Astrocyte (in vitro differentiated cells and primary cell): ENCODE results near the gene CELF1.

Source experiments
- EZH2 ChIP-seq: IDR thresholded peaks from 2 replicates; pipeline ENCODE4 v1.6.1; 2012; ENCODE audit warnings: mild to moderate bottlenecking, low read length, inconsistent platforms; ENCODE audit not compliant: insufficient read depth
- TF ChIP-seq, protein P1 (sequence below): IDR thresholded peaks from 2 replicates; pipeline ENCODE4 v1.5.1; 2011; ENCODE audit warnings: low read depth, mild to moderate bottlenecking, inconsistent platforms, low read length, moderate library complexity; ENCODE audit not compliant: insufficient read depth

DNA sequence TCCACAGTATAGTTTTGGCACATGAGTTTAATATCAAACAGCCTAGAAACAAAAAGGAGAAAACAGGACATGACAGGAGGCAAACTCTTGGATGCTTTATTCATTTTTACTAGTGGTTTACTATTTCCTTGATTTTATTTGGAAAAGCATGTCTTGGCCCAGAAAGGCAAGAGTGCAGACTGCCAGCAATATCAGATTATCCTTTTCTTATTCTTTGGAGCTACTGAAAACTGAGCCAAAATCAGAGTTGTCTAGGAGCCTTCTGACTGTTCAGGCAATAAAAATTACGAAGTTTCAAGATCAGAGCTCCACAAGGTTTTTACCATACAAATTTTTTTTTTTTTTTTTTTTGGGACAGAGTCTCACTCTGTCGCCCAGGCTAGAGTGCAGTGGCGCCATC is 16.0 kb downstream of the CELF1 start:
- TF ChIP-seq, protein P1, sequence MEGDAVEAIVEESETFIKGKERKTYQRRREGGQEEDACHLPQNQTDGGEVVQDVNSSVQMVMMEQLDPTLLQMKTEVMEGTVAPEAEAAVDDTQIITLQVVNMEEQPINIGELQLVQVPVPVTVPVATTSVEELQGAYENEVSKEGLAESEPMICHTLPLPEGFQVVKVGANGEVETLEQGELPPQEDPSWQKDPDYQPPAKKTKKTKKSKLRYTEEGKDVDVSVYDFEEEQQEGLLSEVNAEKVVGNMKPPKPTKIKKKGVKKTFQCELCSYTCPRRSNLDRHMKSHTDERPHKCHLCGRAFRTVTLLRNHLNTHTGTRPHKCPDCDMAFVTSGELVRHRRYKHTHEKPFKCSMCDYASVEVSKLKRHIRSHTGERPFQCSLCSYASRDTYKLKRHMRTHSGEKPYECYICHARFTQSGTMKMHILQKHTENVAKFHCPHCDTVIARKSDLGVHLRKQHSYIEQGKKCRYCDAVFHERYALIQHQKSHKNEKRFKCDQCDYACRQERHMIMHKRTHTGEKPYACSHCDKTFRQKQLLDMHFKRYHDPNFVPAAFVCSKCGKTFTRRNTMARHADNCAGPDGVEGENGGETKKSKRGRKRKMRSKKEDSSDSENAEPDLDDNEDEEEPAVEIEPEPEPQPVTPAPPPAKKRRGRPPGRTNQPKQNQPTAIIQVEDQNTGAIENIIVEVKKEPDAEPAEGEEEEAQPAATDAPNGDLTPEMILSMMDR: no peak
- no peak for TF ChIP-seq EZH2
